Omental fat pad (tissue), 4 donors: Measurements from ENCODE around the gene CMC4. TPM values are rescaled to one million over a fixed set of nuclear protein-coding genes. Genes with fewer than 3 reads are reported as not detected.

Source experiments
- ATAC-seq: fragments of 150-250 bp; one replicate; pipeline ENCODE4 v1.9.1; 2016; ENCODE audit warnings: mild to moderate bottlenecking, moderate library complexity; ENCODE audit not compliant: low FRiP score
- DNase-seq: peaks from one replicate; pipeline ENCODE4 v3.0.0-alpha.2; 2019; ENCODE audit warnings: low spot score
- total RNA-seq, 4 donors: library from RNA; depleted of rRNA; stranded (reverse); fragments of >200 nt; gene quantifications; one replicate each; pipeline ENCODE4 v1.1.0, GENCODE V29; 2016
- TF ChIP-seq, protein P1 (sequence below), 3 donors: fragments of 450-650 bp; IDR thresholded peaks; one replicate each; pipeline ENCODE4 v1.5.1; 2016 to 2017; ENCODE audit warnings: antibody characterized with exemption in 3 of 3, mild to moderate bottlenecking in 3 of 3, moderate library complexity in 2 of 3

The CMC4 gene
- total RNA-seq, 4 donors from 2014 or later: 11.0 to 24.9 (median 16.4) TPM

- no peak for ATAC-seq
- DNase-seq: no peak
- TF ChIP-seq, protein P1, sequence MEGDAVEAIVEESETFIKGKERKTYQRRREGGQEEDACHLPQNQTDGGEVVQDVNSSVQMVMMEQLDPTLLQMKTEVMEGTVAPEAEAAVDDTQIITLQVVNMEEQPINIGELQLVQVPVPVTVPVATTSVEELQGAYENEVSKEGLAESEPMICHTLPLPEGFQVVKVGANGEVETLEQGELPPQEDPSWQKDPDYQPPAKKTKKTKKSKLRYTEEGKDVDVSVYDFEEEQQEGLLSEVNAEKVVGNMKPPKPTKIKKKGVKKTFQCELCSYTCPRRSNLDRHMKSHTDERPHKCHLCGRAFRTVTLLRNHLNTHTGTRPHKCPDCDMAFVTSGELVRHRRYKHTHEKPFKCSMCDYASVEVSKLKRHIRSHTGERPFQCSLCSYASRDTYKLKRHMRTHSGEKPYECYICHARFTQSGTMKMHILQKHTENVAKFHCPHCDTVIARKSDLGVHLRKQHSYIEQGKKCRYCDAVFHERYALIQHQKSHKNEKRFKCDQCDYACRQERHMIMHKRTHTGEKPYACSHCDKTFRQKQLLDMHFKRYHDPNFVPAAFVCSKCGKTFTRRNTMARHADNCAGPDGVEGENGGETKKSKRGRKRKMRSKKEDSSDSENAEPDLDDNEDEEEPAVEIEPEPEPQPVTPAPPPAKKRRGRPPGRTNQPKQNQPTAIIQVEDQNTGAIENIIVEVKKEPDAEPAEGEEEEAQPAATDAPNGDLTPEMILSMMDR (IDR thresholded peaks at IDR 0.05): peak in 1 of 3 donors; percentile 8
Measured at GRCh38 chrX:155094468-155095061, 23.6 kb upstream of the CMC4 start.

DNA sequence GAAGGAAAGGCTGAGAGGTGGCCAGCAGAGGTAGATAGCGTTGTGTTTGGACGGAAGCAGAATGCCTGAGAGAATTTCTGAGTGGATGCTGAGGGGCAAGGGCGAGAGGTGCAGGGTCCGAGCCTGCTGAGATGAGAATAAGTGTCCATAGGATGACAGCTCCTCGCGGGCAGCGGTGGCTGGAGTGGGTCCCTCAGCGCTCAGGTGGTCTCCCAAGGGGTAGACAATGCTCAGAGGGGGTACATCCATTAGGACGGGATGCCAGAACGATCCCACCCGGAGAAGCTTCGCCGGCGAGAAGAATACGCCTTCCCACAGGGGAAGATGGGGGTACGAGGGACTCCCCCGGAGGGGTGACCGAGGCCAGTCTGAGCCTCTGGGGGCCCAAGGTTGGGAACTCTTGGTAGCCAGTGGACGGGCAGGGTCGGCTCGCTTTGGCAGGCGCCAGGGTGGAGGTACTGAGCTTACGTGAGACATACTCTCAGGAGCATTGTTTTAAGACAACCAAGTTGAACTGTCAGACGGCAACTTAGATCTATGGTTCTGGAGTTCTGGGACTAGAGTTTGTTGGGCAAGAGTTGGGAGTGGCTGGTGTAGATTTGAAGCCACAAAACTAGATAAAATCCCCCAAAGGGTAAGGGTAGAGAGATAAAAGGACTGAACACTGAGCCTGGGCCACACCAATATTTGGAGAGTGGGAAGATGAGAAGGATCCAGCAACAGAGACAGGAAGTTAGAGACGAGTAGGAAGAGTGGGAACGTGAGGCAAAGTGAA lies 16.2 kb upstream of the CMC4 start:
- TF ChIP-seq, protein P1 (IDR thresholded peaks at IDR 0.05): no peak

GRCh38 chrX:155086202-155086840 lies 15.4 kb upstream of the CMC4 start:
- DNase-seq (no peak), ATAC-seq (no peak)
- TF ChIP-seq, protein P1 (IDR thresholded peaks at IDR 0.05): no peak

More for the DNA sequence above, 16.2 kb upstream of the CMC4 start:
- ATAC-seq: no peak
- no peak for DNase-seq

- ATAC-seq (peak; percentile 5), DNase-seq (no peak)
- TF ChIP-seq, protein P1 (IDR thresholded peaks at IDR 0.05): no peak
Measured at GRCh38 chrX:155071694-155072280, 851 bp upstream of the CMC4 start.

DNA sequence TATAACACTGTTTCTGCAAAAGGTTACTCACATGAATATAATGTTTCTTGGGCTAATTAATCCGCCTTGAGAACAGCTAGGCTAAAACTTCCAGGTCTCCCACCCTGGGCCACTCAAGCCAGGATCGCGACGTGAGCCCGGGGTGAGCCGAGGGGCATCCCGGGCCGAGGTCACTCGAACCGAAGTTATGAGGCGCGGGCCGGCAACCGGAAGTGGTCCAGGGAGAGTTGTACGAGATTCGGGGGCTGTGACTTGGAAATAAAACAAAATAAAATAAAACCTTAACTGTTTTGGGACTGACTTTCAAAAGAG lies 317 bp downstream of the CMC4 start:
- TF ChIP-seq, protein P1 (IDR thresholded peaks at IDR 0.05): no peak
- no peak for DNase-seq
- ATAC-seq: peak; percentile 29

- no peak for ATAC-seq
- no peak for DNase-seq
- TF ChIP-seq, protein P1 (IDR thresholded peaks at IDR 0.05): no peak
Measured at GRCh38 chrX:155070038-155070437, 898 bp downstream of the CMC4 start.
